HG03175 (cell line): ENCODE data around the gene THSD4.
"Not testable (repeated sequence)": the region's sequence is repeated elsewhere in the genome, so short reads cannot be mapped to it uniquely, and the experiment has no call there.

Experiments used
- ATAC-seq: cut with Tn5 transposase; IDR thresholded peaks from one replicate; pipeline ENCODE4 v1.9.1; 2021; ENCODE audit warnings: mild to moderate bottlenecking, moderate library complexity; ENCODE audit not compliant: unreplicated experiment

THSD4 gene

DNA sequence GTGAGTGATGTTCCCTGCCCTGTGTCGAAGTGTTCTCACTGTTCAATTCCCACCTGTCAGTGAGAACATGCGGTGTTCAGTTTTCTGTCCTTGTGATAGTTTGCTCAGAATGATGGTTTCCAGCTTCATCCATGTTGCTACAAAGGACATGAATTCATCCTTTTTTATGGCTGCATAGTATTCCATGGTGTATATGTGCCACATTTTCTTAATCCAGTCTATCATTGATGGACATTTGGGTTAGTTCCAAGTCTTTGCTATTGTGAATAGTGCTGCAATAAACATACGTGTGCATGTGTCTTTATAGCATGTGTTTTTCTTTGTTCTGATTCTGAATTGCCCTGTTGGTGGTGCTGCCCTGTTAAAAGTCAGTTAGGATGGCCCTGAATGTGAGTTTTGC lies 204.2 kb downstream of the THSD4 start:
- not testable (repeated sequence) for ATAC-seq

GRCh38 chr15:71319935-71320334 lies 204.7 kb downstream of the THSD4 start:
- ATAC-seq: no peak

DNA sequence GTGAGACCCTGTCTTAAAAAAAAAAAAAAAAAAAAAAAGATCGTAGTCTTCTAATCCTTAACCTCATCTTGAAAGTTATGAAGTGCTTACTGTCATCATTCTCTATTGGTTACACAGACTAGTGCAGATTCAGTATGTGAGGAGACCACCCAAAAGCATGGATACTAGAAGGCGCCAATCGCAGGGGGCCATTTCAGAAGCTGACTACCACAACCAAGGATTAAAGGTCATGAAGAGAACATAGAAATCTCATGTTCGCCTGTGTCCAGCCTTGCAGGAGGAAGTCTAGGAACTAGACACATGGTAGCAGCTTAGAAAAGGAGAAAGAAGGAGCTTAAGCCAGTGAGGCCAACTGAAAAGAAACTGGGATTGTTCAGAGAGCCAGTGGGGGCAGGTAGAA lies 207.8 kb downstream of the THSD4 start:
- ATAC-seq: no peak

- ATAC-seq: no peak
Observed at GRCh38 chr15:71323584-71323983, 208.3 kb downstream of the THSD4 start.

GRCh38 chr15:71325481-71325880 lies 210.2 kb downstream of the THSD4 start:
- ATAC-seq: no peak

GRCh38 chr15:71328453-71328852 lies 213.2 kb downstream of the THSD4 start:
- no peak for ATAC-seq

- ATAC-seq: no peak
Observed at GRCh38 chr15:71329041-71329440, 213.8 kb downstream of the THSD4 start.

DNA sequence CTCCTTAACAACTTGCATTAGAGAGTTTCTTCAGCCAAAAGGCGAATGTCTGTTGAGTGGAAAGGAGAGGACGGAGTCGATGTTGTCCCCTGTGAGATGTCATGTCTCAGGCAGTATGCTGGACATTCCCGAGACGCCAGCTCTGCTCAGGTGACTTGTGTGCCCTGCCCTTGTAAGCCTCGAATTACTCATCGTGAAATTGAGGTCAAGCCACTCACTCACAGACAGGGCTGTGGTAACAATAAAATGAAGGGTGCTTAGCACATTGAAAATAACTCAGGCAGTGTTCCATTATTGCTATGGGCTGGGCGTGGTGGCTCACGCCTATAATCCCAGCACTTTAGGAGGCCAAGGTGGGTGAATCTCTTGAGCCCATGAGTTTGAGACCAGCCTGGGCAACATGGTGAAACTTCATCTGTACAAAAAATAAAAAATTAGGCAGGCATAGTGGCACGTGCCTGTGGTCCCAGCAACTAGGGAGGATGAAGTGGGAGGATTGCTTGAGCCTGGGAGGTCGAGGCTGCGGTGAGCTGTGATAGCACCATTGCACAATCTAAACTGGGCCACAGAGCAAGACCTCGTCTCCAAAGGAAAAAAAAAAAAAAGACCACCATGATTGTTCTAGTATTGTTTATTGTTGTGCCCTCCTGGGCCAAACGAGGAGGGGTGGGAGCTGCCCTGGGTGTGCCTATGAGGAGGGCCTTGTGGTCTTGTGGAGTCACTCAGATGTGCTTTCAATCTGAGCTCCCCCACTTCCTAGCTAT lies 214.4 kb downstream of the THSD4 start:
- no peak for ATAC-seq

- ATAC-seq: no peak
Observed at GRCh38 chr15:71330638-71331162, 215.4 kb downstream of the THSD4 start.

- no peak for ATAC-seq
Observed at GRCh38 chr15:71331173-71331572, 215.9 kb downstream of the THSD4 start.

DNA sequence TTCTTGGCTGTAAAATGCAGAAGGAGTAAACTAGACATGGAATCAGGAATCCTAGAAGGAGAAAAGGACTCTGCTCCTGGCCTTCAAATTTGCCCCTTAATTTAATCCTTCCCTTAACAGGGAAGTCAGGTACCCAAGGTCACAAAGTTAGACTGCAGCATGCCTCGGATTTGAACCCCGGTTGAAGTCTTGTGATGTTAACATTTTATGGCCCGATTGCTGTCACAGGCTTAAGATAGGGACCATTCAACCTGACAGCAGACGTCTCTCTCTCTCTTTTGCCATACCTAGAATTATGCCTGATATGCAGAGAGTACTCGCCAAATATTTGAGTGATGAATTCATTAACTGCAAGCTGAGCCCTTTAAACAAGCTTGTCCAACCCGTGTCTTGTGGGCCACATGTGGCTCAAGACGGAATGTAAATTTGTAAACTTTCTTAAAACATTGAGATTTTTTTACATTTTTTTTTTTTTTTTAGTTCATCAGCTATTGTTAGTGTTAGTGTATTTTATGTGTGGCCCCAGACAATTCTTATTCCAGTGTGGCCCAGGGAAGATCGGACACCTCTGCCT lies 217.2 kb downstream of the THSD4 start:
- no peak for ATAC-seq

- ATAC-seq: no peak
Observed at GRCh38 chr15:71333136-71333700, 217.9 kb downstream of the THSD4 start.

- ATAC-seq: no peak
Observed at GRCh38 chr15:71333839-71334238, 218.6 kb downstream of the THSD4 start.

DNA sequence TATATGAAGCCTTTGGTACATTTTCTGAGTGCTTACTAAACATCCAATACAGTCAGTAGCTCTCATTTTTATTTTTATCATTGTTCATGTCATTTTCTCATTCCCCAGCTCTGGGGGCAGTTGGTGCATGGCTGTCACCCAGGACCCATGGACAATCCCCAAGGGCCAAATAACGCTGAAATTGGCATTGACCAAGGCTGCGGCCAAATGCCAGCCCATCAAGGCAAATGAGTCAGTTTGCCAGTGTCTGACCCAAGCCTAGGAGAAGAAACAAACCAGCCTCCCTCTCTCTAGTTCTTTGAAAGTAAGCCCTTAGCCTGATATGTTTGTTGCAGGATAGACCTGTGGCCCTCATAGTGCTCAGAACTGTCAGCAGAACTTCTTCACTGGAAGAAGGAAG lies 219.2 kb downstream of the THSD4 start:
- no peak for ATAC-seq

GRCh38 chr15:71334873-71335272 lies 219.6 kb downstream of the THSD4 start:
- no peak for ATAC-seq

DNA sequence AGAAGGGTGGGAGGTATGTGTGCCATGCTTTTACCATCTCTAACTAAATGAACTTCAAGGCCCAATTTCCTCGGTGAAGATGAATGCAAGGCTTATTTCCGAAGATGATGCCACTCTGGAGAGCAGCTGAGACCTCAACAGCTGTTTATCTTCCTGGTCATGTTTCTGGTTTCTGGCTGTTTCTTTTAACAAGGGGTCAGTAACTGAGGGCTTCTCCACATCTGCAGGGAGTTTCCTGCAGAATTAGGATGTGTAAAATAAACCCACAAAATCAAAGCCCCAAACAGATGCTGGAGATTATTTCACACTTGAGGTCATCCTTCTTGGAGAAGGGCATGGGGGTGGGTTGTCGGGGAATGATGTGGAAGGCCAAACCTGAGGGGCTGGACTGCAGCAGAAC lies 220.3 kb downstream of the THSD4 start:
- ATAC-seq: no peak

DNA sequence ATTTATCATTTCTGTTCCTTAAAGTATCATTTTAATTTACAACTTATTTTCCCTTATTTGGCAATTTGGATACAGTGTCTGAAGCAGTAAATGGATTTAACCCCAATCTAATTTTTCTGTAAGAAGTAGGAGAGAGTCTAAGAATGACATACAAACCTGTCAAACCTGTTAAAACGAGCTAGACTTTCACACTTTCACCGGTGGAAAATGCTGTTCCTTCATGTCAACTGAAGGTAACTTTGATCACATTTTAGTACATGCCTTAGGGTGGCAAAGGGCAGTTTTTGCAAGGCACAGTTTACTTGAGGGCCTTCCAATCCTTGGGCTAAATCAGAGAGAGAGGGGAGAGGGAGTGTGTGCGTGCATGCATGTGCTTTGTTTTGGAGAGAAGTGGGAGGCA lies 221.4 kb downstream of the THSD4 start:
- no peak for ATAC-seq

GRCh38 chr15:71337197-71337845 lies 222.1 kb downstream of the THSD4 start:
- no peak for ATAC-seq

DNA sequence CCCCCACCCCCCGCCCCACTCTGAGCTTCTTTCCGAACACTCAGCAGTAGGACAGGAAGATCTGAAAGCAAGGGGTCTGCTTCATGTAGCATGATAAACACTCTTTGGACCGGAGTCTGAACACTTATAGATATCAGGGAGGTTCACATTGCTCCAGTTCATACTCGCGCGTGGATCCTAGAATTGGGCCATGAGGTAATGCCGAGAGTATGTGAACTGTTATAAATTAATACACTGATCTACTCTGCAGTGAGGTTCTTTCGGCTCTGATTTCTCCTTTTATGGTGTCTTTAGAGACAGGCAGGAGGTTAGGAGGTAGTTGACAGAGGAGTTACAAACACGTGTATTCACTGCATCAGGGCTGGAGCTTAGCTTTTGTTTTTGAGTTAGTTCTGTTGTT lies 223.0 kb downstream of the THSD4 start:
- no peak for ATAC-seq

DNA sequence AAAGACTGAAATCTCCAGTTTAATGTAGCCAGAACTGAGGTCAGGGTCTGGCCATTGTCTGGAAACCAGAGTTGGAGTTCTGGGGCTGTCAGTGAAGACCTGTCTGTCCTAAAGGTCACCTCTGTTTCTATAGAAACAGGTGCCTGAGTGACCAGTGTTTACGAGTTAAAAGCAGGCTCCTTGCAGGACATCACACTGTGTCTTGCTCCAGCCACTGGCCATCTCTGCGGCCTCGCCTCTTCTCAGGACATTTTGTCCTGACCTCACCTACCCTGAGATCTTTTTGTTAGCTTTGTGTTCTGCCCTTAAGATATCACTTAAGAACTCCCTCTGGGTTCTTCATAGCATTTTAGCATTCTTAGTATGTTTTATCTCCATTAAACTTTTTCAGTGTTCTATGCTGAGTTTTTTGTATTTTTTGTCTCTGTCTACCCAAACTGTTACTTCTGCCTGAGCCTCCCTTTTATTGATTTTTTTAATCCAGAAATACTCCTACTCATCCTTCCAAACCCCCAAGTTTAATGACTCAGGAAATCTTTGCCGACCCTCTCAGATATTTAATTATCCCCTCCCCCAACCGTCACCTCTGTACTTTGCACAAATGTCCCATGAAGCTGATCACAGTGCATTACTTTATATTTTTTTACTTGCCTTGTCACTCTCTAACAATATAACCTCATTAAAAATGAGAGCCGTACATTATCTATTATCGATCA lies 223.7 kb downstream of the THSD4 start:
- ATAC-seq: no peak
